GM13976 (cell line): ENCODE data around the gene PDZD11.
"Not testable (repeated sequence)": the region's sequence is repeated elsewhere in the genome, so short reads cannot be mapped to it uniquely, and the experiment has no call there.

Experiments
- DNase-seq: peaks from one replicate; pipeline ENCODE4 v3.0.0; 2012; ENCODE audit warnings: low spot score
- CTCF ChIP-seq: IDR thresholded peaks from 2 replicates; pipeline ENCODE4 v1.5.1; 2012; ENCODE audit warnings: borderline replicate concordance, mild to moderate bottlenecking; ENCODE audit not compliant: insufficient read depth; ENCODE audit errors: extremely low read depth, missing control alignments, control extremely low read depth
- in situ Hi-C: fragments of 300-500 bp; cut with MboI; formaldehyde crosslinking; loops from one replicate; pipeline ENCODE4 v1.12.0; 2022; ENCODE audit warnings: low sequenced_read_pairs, mixed read lengths, inconsistent platforms; ENCODE audit not compliant: unreplicated experiment

PDZD11 gene

GRCh38 chrX:70247252-70247651 is 42.5 kb downstream of the PDZD11 start:
- DNase-seq, result no peak
- TF ChIP-seq CTCF, result no peak
- in situ Hi-C loops, result no loop called here

- TF ChIP-seq CTCF, result no peak
- in situ Hi-C loops, result no loop called here
- no peak for DNase-seq
Measured at GRCh38 chrX:70244881-70245280, 44.8 kb downstream of the PDZD11 start.

- in situ Hi-C loops, DNase-seq: not testable (repeated sequence)
Measured at GRCh38 chrX:70243601-70244000, 46.1 kb downstream of the PDZD11 start.

GRCh38 chrX:70241501-70241900 is 48.2 kb downstream of the PDZD11 start:
- no peak for TF ChIP-seq CTCF
- DNase-seq, result no peak
- in situ Hi-C loops, result no loop called here

- in situ Hi-C loops, result no loop called here
- no peak for DNase-seq
- TF ChIP-seq CTCF, result no peak
Measured at GRCh38 chrX:70240751-70241150, 49.0 kb downstream of the PDZD11 start.
